CD14-positive monocyte (primary cell): ENCODE results near the gene FBXO30. TPM values are rescaled to one million over a fixed set of nuclear protein-coding genes. Genes with fewer than 3 reads are reported as not detected.

Experiments
- DNase-seq, 3 donors: peaks; one replicate each; pipeline ENCODE4 v3.0.0-alpha.2; 2011 to 2022
- H2AFZ ChIP-seq: 2 replicates; pipeline ENCODE4 v1.6.0; 2012; ENCODE audit warnings: mild to moderate bottlenecking, low read depth, low read length, inconsistent platforms; ENCODE audit not compliant: insufficient read depth, poor library complexity, severe bottlenecking
- H3K27ac ChIP-seq, 2 donors: 1 replicate in 1 of 2; 2 replicates in 1 of 2; pipeline ENCODE4 v1.5.1; 2012 to 2013; ENCODE audit warnings: low read length in 2 of 2, control low read depth in 1 of 2, inconsistent platforms in 1 of 2, low read depth in 1 of 2, mild to moderate bottlenecking in 1 of 2
- H3K27me3 ChIP-seq, 2 donors: one replicate each; pipeline versions ENCODE4 v1.6.0 to v1.6.1; 2011 to 2013; ENCODE audit warnings: low read length in 2 of 2; ENCODE audit not compliant: control insufficient read depth in 2 of 2, insufficient read depth in 2 of 2
- H3K36me3 ChIP-seq, 2 donors: replicated peaks in 1 of 2; 1 replicate in 1 of 2; 2 replicates in 1 of 2; pipeline versions ENCODE4 v1.5.1 to v1.6.1; 2012 to 2013; ENCODE audit warnings: low read length in 2 of 2, control low read depth in 1 of 2, inconsistent platforms in 1 of 2, mild to moderate bottlenecking in 1 of 2; ENCODE audit not compliant: insufficient read depth in 2 of 2, control insufficient read depth in 1 of 2
- H3K4me1 ChIP-seq, 2 donors: 1 replicate in 1 of 2; 2 replicates in 1 of 2; pipeline versions ENCODE4 v1.5.1 to v1.6.1; 2012 to 2013; ENCODE audit warnings: low read length in 2 of 2, control low read depth in 1 of 2, inconsistent platforms in 1 of 2, mild to moderate bottlenecking in 1 of 2, moderate library complexity in 1 of 2; ENCODE audit not compliant: insufficient read depth in 2 of 2, control insufficient read depth in 1 of 2
- H3K4me2 ChIP-seq: replicated peaks from 2 replicates; pipeline ENCODE3; 2012; ENCODE audit warnings: low read length, moderate library complexity, mild to moderate bottlenecking; ENCODE audit not compliant: poor library complexity, severe bottlenecking; ENCODE audit errors: extremely low read depth
- H3K4me3 ChIP-seq, 3 experiments: fragments of 200-600 bp in 1 of 3; sonication (generic) in 1 of 3; replicated peaks in 1 of 3; 1 replicate in 2 of 3; 2 replicates in 1 of 3; pipeline ENCODE4 v1.5.1; 2011 to 2013; ENCODE audit warnings: low read length in 3 of 3, mild to moderate bottlenecking in 3 of 3, control low read depth in 2 of 3, low read depth in 2 of 3, inconsistent platforms in 1 of 3, moderate library complexity in 1 of 3
- H3K79me2 ChIP-seq: 2 replicates; pipeline ENCODE4 v1.6.0; 2012; ENCODE audit warnings: mild to moderate bottlenecking, control low read depth, inconsistent platforms, low read length, moderate library complexity; ENCODE audit not compliant: insufficient read depth
- H3K9ac ChIP-seq: 2 replicates; pipeline ENCODE4 v1.6.0; 2017; ENCODE audit warnings: low read length, mild to moderate bottlenecking; ENCODE audit not compliant: insufficient read depth, poor library complexity, severe bottlenecking
- H3K9me3 ChIP-seq, 2 donors: replicated peaks in 1 of 2; 1 replicate in 1 of 2; 2 replicates in 1 of 2; pipeline versions ENCODE4 v1.5.1 to v1.6.1; 2012 to 2013; ENCODE audit warnings: low read length in 2 of 2, control low read depth in 1 of 2; ENCODE audit not compliant: control insufficient read depth in 1 of 2, insufficient read depth in 1 of 2
- H4K20me1 ChIP-seq: 2 replicates; pipeline ENCODE4 v1.6.0; 2012; ENCODE audit warnings: mild to moderate bottlenecking, low read length, control low read depth, moderate library complexity; ENCODE audit not compliant: insufficient read depth
- H3K27ac Mint-ChIP-seq, 7 donors: one replicate each; pipeline ENCODE4 v1.8.0; 2020; ENCODE audit warnings: mild to moderate bottlenecking in 7 of 7, mixed read lengths in 7 of 7, moderate library complexity in 6 of 7, inconsistent platforms in 2 of 7
- H3K27me3 Mint-ChIP-seq, 3 donors: one replicate each; pipeline ENCODE4 v1.8.0; 2021 to 2022; ENCODE audit warnings: low read depth in 3 of 3, mild to moderate bottlenecking in 3 of 3, mixed read lengths in 3 of 3, moderate library complexity in 3 of 3, inconsistent platforms in 1 of 3
- H3K36me3 Mint-ChIP-seq, 2 donors: one replicate each; pipeline ENCODE4 v1.8.0; 2020; ENCODE audit warnings: mixed read lengths in 2 of 2, inconsistent platforms in 1 of 2, mild to moderate bottlenecking in 1 of 2
- H3K4me1 Mint-ChIP-seq: one replicate; pipeline ENCODE4 v1.8.0; 2020; ENCODE audit warnings: mild to moderate bottlenecking, mixed read lengths
- H3K4me3 Mint-ChIP-seq, 2 donors: one replicate each; pipeline ENCODE4 v1.8.0; 2020; ENCODE audit warnings: mild to moderate bottlenecking in 2 of 2, mixed read lengths in 2 of 2, moderate library complexity in 1 of 2
- H3K9me3 Mint-ChIP-seq, 7 donors: one replicate each; pipeline ENCODE4 v1.8.0; 2020 to 2022; ENCODE audit warnings: mixed read lengths in 7 of 7, mild to moderate bottlenecking in 6 of 7, moderate library complexity in 6 of 7, inconsistent platforms in 2 of 7
- WGBS: methylation state at CpG from one replicate; pipeline ENCODE4 v1.1.5; 2013; ENCODE audit warnings: missing lambda C conversion rate; ENCODE audit not compliant: insufficient coverage; 5-methylcytosine and 5-hydroxymethylcytosine counted together
- intact Hi-C, 2 donors: fragments of 100-400 bp; cut with micrococcal nuclease; formaldehyde crosslinking; loops; one replicate each; pipeline versions ENCODE4 v1.15.0 to v1.15.1; 2023
- polyA plus RNA-seq, 3 donors: library from polyadenylated mRNA; depleted of rRNA in 1 of 3; unstranded in 2 of 3; stranded (reverse) in 1 of 3; fragments of 300-500 nt in 2 of 3; fragments of >200 nt in 1 of 3; fragmentation: Illumina TruSeq in 2 of 3; gene quantifications; 1 replicate in 2 of 3; 2 replicates in 1 of 3; pipeline ENCODE4 v1.2.3, GENCODE V29; 2012 to 2021
- TF ChIP-seq, protein P1 (sequence below): fragments of 200-600 bp; IDR thresholded peaks from one replicate; pipeline ENCODE4 v1.8.0; 2022; ENCODE audit warnings: antibody characterized with exemption, mild to moderate bottlenecking

Gene FBXO30
- polyA plus RNA-seq, 3 donors: 0.83 to 1.7 (median 1.1) TPM

DNA sequence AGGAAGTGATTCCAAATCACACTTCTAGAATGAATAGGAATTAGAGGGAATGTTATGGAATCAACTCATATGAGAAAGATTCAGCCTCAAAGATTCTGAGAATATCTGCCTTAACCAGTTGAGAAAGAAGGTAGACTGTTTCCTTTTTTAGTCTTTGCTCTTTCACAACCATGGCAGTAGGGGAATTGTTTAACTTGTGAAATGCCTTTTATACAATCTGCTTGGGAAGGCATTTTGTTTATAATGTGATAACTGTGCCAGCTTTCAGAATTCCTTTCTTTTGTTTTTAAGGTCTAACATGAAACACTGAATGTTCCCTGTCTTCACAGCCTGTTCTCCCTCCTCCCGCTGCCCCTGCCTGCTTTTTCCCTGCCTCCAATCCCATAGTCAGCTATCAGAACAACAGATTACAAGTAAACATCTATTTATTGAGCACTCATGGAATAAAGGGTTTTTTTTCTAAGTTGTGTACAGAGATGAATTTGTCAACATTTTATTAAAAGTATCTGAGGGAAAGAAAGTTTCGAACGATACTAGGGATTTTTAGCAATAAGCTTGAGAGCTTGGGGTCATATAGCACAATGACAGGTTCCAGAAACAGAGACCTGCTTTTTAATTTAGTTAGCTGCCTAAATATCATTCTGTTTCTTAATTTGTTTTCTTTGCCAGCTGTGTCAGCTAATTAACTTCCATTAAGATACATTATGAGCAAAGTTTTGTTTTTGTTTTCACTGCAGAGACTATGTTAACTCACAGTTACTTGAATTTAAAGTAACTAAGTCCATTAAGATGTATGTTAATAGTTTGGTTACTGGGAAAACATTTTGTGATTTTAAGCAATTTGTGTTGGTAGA, 28.3 kb upstream of the FBXO30 start:
- Histone ChIP-seq H3K4me3 (no peak overlapping the region), H3K4me1 (peaks cover 10 to 12% of the 10 kb centered on the region in 2 donors), H2AFZ (peak overlapping the region; percentile 25), H3K9ac (no peak overlapping the region), H3K9me3 (no peaks in the 10 kb centered on the region), H3K79me2 (no peaks in the 10 kb centered on the region), H4K20me1 (no peaks in the 10 kb centered on the region), H3K36me3 (no peaks in the 10 kb centered on the region), H3K4me2 (no peak overlapping the region), H3K27ac (no peak overlapping the region), H3K27me3 (no peaks in the 10 kb centered on the region)
- intact Hi-C loops: no loop called here
- H3K27me3 Mint-ChIP-seq: peaks cover 0 to 2% (median 0%) of the 10 kb centered on the region in 3 donors
- TF ChIP-seq, protein P1, sequence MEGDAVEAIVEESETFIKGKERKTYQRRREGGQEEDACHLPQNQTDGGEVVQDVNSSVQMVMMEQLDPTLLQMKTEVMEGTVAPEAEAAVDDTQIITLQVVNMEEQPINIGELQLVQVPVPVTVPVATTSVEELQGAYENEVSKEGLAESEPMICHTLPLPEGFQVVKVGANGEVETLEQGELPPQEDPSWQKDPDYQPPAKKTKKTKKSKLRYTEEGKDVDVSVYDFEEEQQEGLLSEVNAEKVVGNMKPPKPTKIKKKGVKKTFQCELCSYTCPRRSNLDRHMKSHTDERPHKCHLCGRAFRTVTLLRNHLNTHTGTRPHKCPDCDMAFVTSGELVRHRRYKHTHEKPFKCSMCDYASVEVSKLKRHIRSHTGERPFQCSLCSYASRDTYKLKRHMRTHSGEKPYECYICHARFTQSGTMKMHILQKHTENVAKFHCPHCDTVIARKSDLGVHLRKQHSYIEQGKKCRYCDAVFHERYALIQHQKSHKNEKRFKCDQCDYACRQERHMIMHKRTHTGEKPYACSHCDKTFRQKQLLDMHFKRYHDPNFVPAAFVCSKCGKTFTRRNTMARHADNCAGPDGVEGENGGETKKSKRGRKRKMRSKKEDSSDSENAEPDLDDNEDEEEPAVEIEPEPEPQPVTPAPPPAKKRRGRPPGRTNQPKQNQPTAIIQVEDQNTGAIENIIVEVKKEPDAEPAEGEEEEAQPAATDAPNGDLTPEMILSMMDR: no peak
- 93% methylated on average over 2 of the region's 3 CpGs for WGBS
- peaks cover 19% of the 10 kb centered on the region for H3K4me1 Mint-ChIP-seq
- peak in 1 of 3 donors; percentile 17 for DNase-seq
- peak overlapping the region in 5 of 7 donors; percentile 15 to 81 (median 34) for H3K27ac Mint-ChIP-seq
- H3K4me3 Mint-ChIP-seq: no peak overlapping the region
- H3K9me3 Mint-ChIP-seq: peaks cover 0 to 3% (median 0%) of the 10 kb centered on the region in 7 donors
- peaks cover 0 to 5% of the 10 kb centered on the region in 2 donors for H3K36me3 Mint-ChIP-seq

DNA sequence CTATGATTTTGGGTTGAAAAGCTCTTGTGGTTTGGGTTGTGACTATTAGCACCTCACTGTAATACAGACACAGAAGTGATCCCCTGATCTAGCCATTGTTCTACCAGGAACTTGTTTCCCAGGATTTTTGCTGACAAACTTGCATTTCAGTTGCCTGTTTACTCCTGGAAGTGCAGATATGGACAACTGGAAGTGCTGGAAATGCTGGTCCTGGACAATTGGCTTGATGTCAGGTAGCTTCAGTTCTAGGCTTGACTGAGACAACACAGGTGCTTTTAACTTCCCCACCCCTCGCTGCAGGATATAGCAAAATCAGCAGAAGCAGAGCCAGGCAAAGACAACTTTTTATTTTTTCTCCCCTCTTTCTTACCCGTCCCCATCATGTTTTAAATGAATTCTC, 27.1 kb upstream of the FBXO30 start:
- Mint-ChIP-seq H3K27me3 (peaks cover 0 to 2% (median 0%) of the 10 kb centered on the region in 3 donors), H3K4me1 (peaks cover 19% of the 10 kb centered on the region), H3K36me3 (peaks cover 0 to 5% of the 10 kb centered on the region in 2 donors), H3K9me3 (peaks cover 0 to 3% (median 0%) of the 10 kb centered on the region in 7 donors), H3K4me3 (no peak overlapping the region), H3K27ac (peak overlapping the region in 1 of 7 donors; percentile 37)
- Histone ChIP-seq H3K9me3 (no peaks in the 10 kb centered on the region), H3K27ac (no peak overlapping the region), H3K36me3 (no peaks in the 10 kb centered on the region), H3K27me3 (no peaks in the 10 kb centered on the region), H3K79me2 (no peaks in the 10 kb centered on the region), H3K4me1 (peaks cover 10 to 12% of the 10 kb centered on the region in 2 donors), H3K9ac (no peak overlapping the region), H3K4me3 (no peak overlapping the region), H3K4me2 (no peak overlapping the region), H4K20me1 (no peaks in the 10 kb centered on the region), H2AFZ (no peak overlapping the region)
- TF ChIP-seq, protein P1: no peak
- intact Hi-C loops: no loop called here
- 96% methylated on average over 2 of the region's 2 CpGs for WGBS
- DNase-seq: no peak
